Mesenchymal stem cell (in vitro differentiated cells and primary cell): Measurements from ENCODE around the gene KRT5.
A peak's percentile ranks its signal among the peaks of the same experiment; 100 is the strongest.

Experiments used
- DNase-seq: peaks from one replicate; pipeline ENCODE4 v3.0.0-alpha.2; 2013
- H2AFZ ChIP-seq: one replicate; pipeline ENCODE4 v1.6.1; 2013; ENCODE audit warnings: low read depth, mild to moderate bottlenecking, control low read depth, inconsistent platforms, low read length, moderate library complexity
- H2AK5ac ChIP-seq: 2 replicates; pipeline ENCODE4 v1.6.1; 2013; ENCODE audit warnings: low read length, moderate library complexity, mild to moderate bottlenecking, inconsistent platforms; ENCODE audit not compliant: severe bottlenecking
- H2BK120ac ChIP-seq: one replicate; pipeline ENCODE4 v1.6.1; 2013; ENCODE audit warnings: low read depth, mild to moderate bottlenecking, inconsistent platforms, low read length, moderate library complexity
- H2BK12ac ChIP-seq, 2 experiments: one replicate each; pipeline ENCODE4 v1.6.1; 2013; ENCODE audit warnings: inconsistent platforms in 2 of 2, low read length in 2 of 2, mild to moderate bottlenecking in 2 of 2, moderate library complexity in 2 of 2, control low read depth in 1 of 2
- H2BK15ac ChIP-seq: one replicate; pipeline ENCODE4 v1.6.1; 2013; ENCODE audit warnings: mild to moderate bottlenecking, low read depth, inconsistent platforms; ENCODE audit not compliant: poor library complexity, severe bottlenecking
- H2BK5ac ChIP-seq: 2 replicates; pipeline ENCODE4 v1.6.1; 2013; ENCODE audit warnings: low read depth, mild to moderate bottlenecking, low read length, control low read depth, inconsistent platforms; ENCODE audit not compliant: poor library complexity, severe bottlenecking
- H3K14ac ChIP-seq, 2 experiments: one replicate each; pipeline ENCODE4 v1.6.1; 2013; ENCODE audit warnings: inconsistent platforms in 2 of 2, low read length in 2 of 2, control low read depth in 1 of 2, mild to moderate bottlenecking in 1 of 2, moderate library complexity in 1 of 2
- H3K18ac ChIP-seq, 2 experiments: one replicate each; pipeline ENCODE4 v1.6.1; 2013; ENCODE audit warnings: inconsistent platforms in 2 of 2, low read length in 2 of 2, control low read depth in 1 of 2, low read depth in 1 of 2, mild to moderate bottlenecking in 1 of 2
- H3K23ac ChIP-seq, 2 experiments: one replicate each; pipeline ENCODE4 v1.6.1; 2013; ENCODE audit warnings: inconsistent platforms in 2 of 2, low read length in 2 of 2, mild to moderate bottlenecking in 2 of 2, moderate library complexity in 2 of 2, control low read depth in 1 of 2
- H3K27ac ChIP-seq: 2 replicates; pipeline ENCODE4 v1.5.1; 2013; ENCODE audit warnings: mild to moderate bottlenecking, moderate library complexity, low read length, control low read depth, inconsistent platforms; ENCODE audit not compliant: poor library complexity, severe bottlenecking
- H3K27me3 ChIP-seq, 2 experiments: 2 replicates each; pipeline versions ENCODE4 v1.6.1 to v1.7.0; 2013; ENCODE audit warnings: low read length in 2 of 2, mild to moderate bottlenecking in 2 of 2, moderate library complexity in 2 of 2, control low read depth in 1 of 2, inconsistent platforms in 1 of 2; ENCODE audit not compliant: control insufficient read depth in 1 of 2, insufficient read depth in 1 of 2
- H3K36me3 ChIP-seq, 2 experiments: 2 replicates each; pipeline versions ENCODE4 v1.6.1 to v1.7.0; 2013; ENCODE audit warnings: low read length in 2 of 2, control low read depth in 1 of 2, inconsistent platforms in 1 of 2, low read depth in 1 of 2, mild to moderate bottlenecking in 1 of 2; ENCODE audit not compliant: insufficient read depth in 2 of 2, control insufficient read depth in 1 of 2
- H3K4ac ChIP-seq, 2 experiments: one replicate each; pipeline ENCODE4 v1.6.1; 2013; ENCODE audit warnings: inconsistent platforms in 2 of 2, low read length in 2 of 2, mild to moderate bottlenecking in 2 of 2, moderate library complexity in 2 of 2, control low read depth in 1 of 2, low read depth in 1 of 2
- H3K4me1 ChIP-seq: 2 replicates; pipeline ENCODE4 v1.6.1; 2013; ENCODE audit warnings: low read depth, low read length, control low read depth; ENCODE audit not compliant: control insufficient read depth, insufficient read depth
- H3K4me2 ChIP-seq: 2 replicates; pipeline ENCODE4 v1.6.1; 2013; ENCODE audit warnings: low read length, mild to moderate bottlenecking, inconsistent platforms; ENCODE audit not compliant: poor library complexity, severe bottlenecking
- H3K4me3 ChIP-seq, 2 experiments: 2 replicates each; pipeline versions ENCODE4 v1.5.1 to v1.7.0; 2013; ENCODE audit warnings: low read length in 2 of 2, mild to moderate bottlenecking in 2 of 2, control low read depth in 1 of 2, low read depth in 1 of 2; ENCODE audit not compliant: insufficient read depth in 1 of 2
- H3K79me1 ChIP-seq: replicated peaks from 2 replicates; pipeline ENCODE4 v1.6.1; 2013; ENCODE audit warnings: mild to moderate bottlenecking, control low read depth, low read length, inconsistent platforms; ENCODE audit not compliant: poor library complexity, severe bottlenecking
- H3K9ac ChIP-seq: 2 replicates; pipeline ENCODE4 v1.7.0; 2013; ENCODE audit warnings: mild to moderate bottlenecking, low read length, moderate library complexity
- H3K9me3 ChIP-seq: 2 replicates; pipeline ENCODE4 v1.7.0; 2013; ENCODE audit warnings: mild to moderate bottlenecking, low read length; ENCODE audit not compliant: control insufficient read depth
- H4K8ac ChIP-seq: one replicate; pipeline ENCODE4 v1.6.1; 2013; ENCODE audit warnings: inconsistent platforms, mild to moderate bottlenecking, low read length, moderate library complexity
- H4K91ac ChIP-seq: one replicate; pipeline ENCODE4 v1.6.1; 2013; ENCODE audit warnings: mild to moderate bottlenecking, low read length, inconsistent platforms
- WGBS: methylation state at CpG from one replicate; pipeline ENCODE4 v1.1.7; 2013; ENCODE audit warnings: mixed read lengths; 5-methylcytosine and 5-hydroxymethylcytosine counted together

KRT5 gene

GRCh38 chr12:52561880-52562449, 41.8 kb upstream of the KRT5 start:
- WGBS, result 92% methylated on average over 2 of the region's 3 CpGs
- H3K23ac ChIP-seq, result no peak overlapping the region

GRCh38 chr12:52559979-52560378, 39.8 kb upstream of the KRT5 start:
- Histone ChIP-seq H2AFZ (no peak overlapping the region), H3K79me1 (no peaks in the 10 kb centered on the region), H3K18ac (no peak overlapping the region), H4K8ac (no peak overlapping the region), H3K9me3 (no peaks in the 10 kb centered on the region), H3K9ac (no peak overlapping the region), H3K4me1 (no peaks in the 10 kb centered on the region), H2AK5ac (no peak overlapping the region), H2BK15ac (no peak overlapping the region), H3K4me3 (no peak overlapping the region), H2BK5ac (no peak overlapping the region), H3K36me3 (no peaks in the 10 kb centered on the region), H3K14ac (no peak overlapping the region), H4K91ac (no peak overlapping the region), H2BK120ac (no peak overlapping the region), H3K27ac (no peak overlapping the region), H3K23ac (no peak overlapping the region), H2BK12ac (no peak overlapping the region), H3K4ac (no peak overlapping the region), H3K4me2 (no peak overlapping the region), H3K27me3 (peaks cover 19 to 85% of the 10 kb centered on the region in 2 experiments)
- DNase-seq, result no peak
- WGBS, result 71% methylated on average over 4 of the region's 4 CpGs

More at GRCh38 chr12:52561880-52562449, 41.8 kb upstream of the KRT5 start:
- H3K4me2 ChIP-seq, result no peak overlapping the region
- DNase-seq, result peak; percentile 2
- H3K18ac ChIP-seq, result no peak overlapping the region
- H4K8ac ChIP-seq, result no peak overlapping the region
- H2BK12ac ChIP-seq, result no peak overlapping the region
- H3K79me1 ChIP-seq, result no peaks in the 10 kb centered on the region
- H3K4me3 ChIP-seq, result no peak overlapping the region
- H4K91ac ChIP-seq, result no peak overlapping the region
- no peaks in the 10 kb centered on the region for H3K4me1 ChIP-seq
- no peak overlapping the region for H2AK5ac ChIP-seq
- no peak overlapping the region for H3K27ac ChIP-seq
- H2BK15ac ChIP-seq, result no peak overlapping the region
- H3K9ac ChIP-seq, result no peak overlapping the region
- no peak overlapping the region for H2AFZ ChIP-seq
- H2BK5ac ChIP-seq, result no peak overlapping the region
- no peak overlapping the region for H2BK120ac ChIP-seq
- H3K14ac ChIP-seq, result no peak overlapping the region
- H3K9me3 ChIP-seq, result no peaks in the 10 kb centered on the region
- no peaks in the 10 kb centered on the region for H3K36me3 ChIP-seq
- peaks cover 16 to 90% of the 10 kb centered on the region in 2 experiments for H3K27me3 ChIP-seq
- no peak overlapping the region for H3K4ac ChIP-seq

GRCh38 chr12:52558781-52559445, 38.7 kb upstream of the KRT5 start:
- Histone ChIP-seq H3K23ac (no peak overlapping the region), H3K79me1 (no peaks in the 10 kb centered on the region), H4K91ac (no peak overlapping the region), H3K4ac (no peak overlapping the region), H2BK5ac (no peak overlapping the region), H3K36me3 (no peaks in the 10 kb centered on the region), H3K27me3 (peaks cover 30 to 85% of the 10 kb centered on the region in 2 experiments), H3K9me3 (no peaks in the 10 kb centered on the region), H2BK15ac (no peak overlapping the region), H3K4me3 (no peak overlapping the region), H3K9ac (no peak overlapping the region), H2AK5ac (no peak overlapping the region), H3K18ac (no peak overlapping the region), H2BK120ac (no peak overlapping the region), H3K27ac (no peak overlapping the region), H3K14ac (no peak overlapping the region), H2AFZ (no peak overlapping the region), H2BK12ac (no peak overlapping the region), H4K8ac (no peak overlapping the region), H3K4me2 (no peak overlapping the region), H3K4me1 (no peaks in the 10 kb centered on the region)
- no peak for DNase-seq
- 79% methylated on average over 8 of the region's 8 CpGs for WGBS

GRCh38 chr12:52557476-52557875, 37.3 kb upstream of the KRT5 start:
- H3K36me3 ChIP-seq, result no peaks in the 10 kb centered on the region
- H3K18ac ChIP-seq, result no peak overlapping the region
- peaks cover 35 to 88% of the 10 kb centered on the region in 2 experiments for H3K27me3 ChIP-seq
- no peaks in the 10 kb centered on the region for H3K79me1 ChIP-seq
- no peaks in the 10 kb centered on the region for H3K9me3 ChIP-seq
- no peaks in the 10 kb centered on the region for H3K4me1 ChIP-seq
- no peak overlapping the region for H4K8ac ChIP-seq
- H3K14ac ChIP-seq, result no peak overlapping the region
- no peak overlapping the region for H3K4me3 ChIP-seq
- no peak overlapping the region for H2BK12ac ChIP-seq
- DNase-seq, result no peak
- H2BK120ac ChIP-seq, result no peak overlapping the region
- no peak overlapping the region for H2AK5ac ChIP-seq
- H3K23ac ChIP-seq, result no peak overlapping the region
- no peak overlapping the region for H4K91ac ChIP-seq
- 86% methylated on average over 2 of the region's 2 CpGs for WGBS
- H3K4ac ChIP-seq, result no peak overlapping the region
- H3K4me2 ChIP-seq, result no peak overlapping the region
- no peak overlapping the region for H2BK15ac ChIP-seq
- no peak overlapping the region for H3K9ac ChIP-seq
- H2AFZ ChIP-seq, result no peak overlapping the region
- H3K27ac ChIP-seq, result no peak overlapping the region
- no peak overlapping the region for H2BK5ac ChIP-seq
